H1 (cell line): ENCODE results near the gene PPFIA4. TPM values are rescaled to one million over a fixed set of nuclear protein-coding genes. Genes with fewer than 3 reads are reported as not detected.

Experiments
- ASH2L ChIP-seq: fragments of 200-600, 300-600 bp; sonication (generic); IDR thresholded peaks from one replicate; pipeline ENCODE4 v1.7.1; 2017; ENCODE audit warnings: low read length
- ATF3 ChIP-seq: IDR thresholded peaks from 2 replicates; pipeline ENCODE4 v1.6.1; 2011; ENCODE audit warnings: low read depth, mild to moderate bottlenecking, low read length; ENCODE audit not compliant: insufficient read depth
- CEBPB ChIP-seq: IDR thresholded peaks from 2 replicates; pipeline ENCODE4 v1.6.1; 2012; ENCODE audit warnings: low read depth, low read length
- CHD7 ChIP-seq: fragments of 300-600 bp; sonication (generic); IDR thresholded peaks from 2 replicates; pipeline ENCODE4 v1.7.1; 2012; ENCODE audit warnings: low read length, moderate library complexity, mild to moderate bottlenecking, inconsistent platforms; ENCODE audit not compliant: insufficient replicate concordance
- CREB1 ChIP-seq: IDR thresholded peaks from 2 replicates; pipeline ENCODE4 v1.6.1; 2012; ENCODE audit warnings: inconsistent platforms
- EP300 ChIP-seq, 2 experiments: IDR thresholded peaks; 1 replicate in 1 of 2; 2 replicates in 1 of 2; pipeline ENCODE4 v1.6.1; 2011 to 2012; ENCODE audit warnings: low read depth in 2 of 2, low read length in 2 of 2, mild to moderate bottlenecking in 2 of 2, borderline replicate concordance in 1 of 2, inconsistent platforms in 1 of 2, moderate library complexity in 1 of 2
- MAFK ChIP-seq: IDR thresholded peaks from 2 replicates; pipeline ENCODE4 v1.6.1; 2012; ENCODE audit warnings: low read depth, mild to moderate bottlenecking, improper control_type of control experiment, low read length
- NANOG ChIP-seq: IDR thresholded peaks from 2 replicates; pipeline ENCODE4 v1.6.1; 2011; ENCODE audit warnings: low read length, low read depth, mild to moderate bottlenecking, inconsistent platforms; ENCODE audit not compliant: insufficient read depth, poor library complexity, severe bottlenecking
- SIX5 ChIP-seq: IDR thresholded peaks from 2 replicates; pipeline ENCODE4 v1.6.1; 2011; ENCODE audit warnings: mild to moderate bottlenecking, low read depth, low read length
- SRF ChIP-seq: IDR thresholded peaks from 2 replicates; pipeline ENCODE4 v1.6.1; 2011; ENCODE audit warnings: mild to moderate bottlenecking, low read depth, low read length, moderate library complexity
- TCF12 ChIP-seq: IDR thresholded peaks from 2 replicates; pipeline ENCODE4 v1.6.1; 2011; ENCODE audit warnings: low read depth, mild to moderate bottlenecking, low read length
- polyA plus RNA-seq, 7 experiments: library from polyadenylated mRNA; depleted of rRNA in 3 of 7; stranded (reverse) in 5 of 7; unstranded in 2 of 7; fragments of >200 nt in 5 of 7; fragments of 200-250 nt in 2 of 7; gene quantifications; 1 replicate in 5 of 7; 2 replicates in 1 of 7; 4 replicates in 1 of 7; pipeline versions ENCODE4 v1.2.1 to v1.2.3, GENCODE V29; 2011 to 2013; ENCODE audit warnings: missing spikeins in 2 of 7, mixed read lengths in 2 of 7
- total RNA-seq: library from RNA; stranded (reverse); fragmentation: NEBNext Ultra II Directional; extraction: Animal tissue kit (Norgen Biotek cat#: 25700); gene quantifications from 2 replicates; pipeline ENCODE4 v1.2.1, GENCODE V29; 2021

The PPFIA4 gene
- total and polyA plus RNA-seq, 2 of the 8 experiments (the other 6 are each of a cell fraction or from before 2014, with no cell fraction given), result 9.0 to 9.9 TPM

- no peak for TF ChIP-seq CHD7
- TF ChIP-seq ASH2L, result no peak
- TF ChIP-seq SIX5, result no peak
- no peak for TF ChIP-seq ATF3
- no peak for TF ChIP-seq TCF12
- TF ChIP-seq CREB1, result no peak
- no peak for TF ChIP-seq SRF
- no peak for TF ChIP-seq CEBPB
- no peak for TF ChIP-seq EP300 (IDR thresholded peaks at IDR 0.05; ENCODE audit: borderline replicate concordance in 1 of 2, low read depth in 2 of 2, low read length in 2 of 2)
- TF ChIP-seq NANOG, result no peak
- TF ChIP-seq MAFK, result no peak
Measured at GRCh38 chr1:203069030-203069747, 42.9 kb downstream of the PPFIA4 start (continued).
